GM19240 (cell line): Measurements from ENCODE around the gene ABHD12B.
"Not testable (repeated sequence)": the region's sequence is repeated elsewhere in the genome, so short reads cannot be mapped to it uniquely, and the experiment has no call there.

Experiments
- DNase-seq: peaks from one replicate; pipeline ENCODE4 v3.0.0; 2011; ENCODE audit warnings: low spot score; ENCODE audit not compliant: insufficient read length

ABHD12B gene

GRCh38 chr14:50892255-50892654 is 20.4 kb downstream of the ABHD12B start:
- DNase-seq, result no peak

GRCh38 chr14:50896421-50896820 is 24.6 kb downstream of the ABHD12B start:
- not testable (repeated sequence) for DNase-seq

GRCh38 chr14:50897005-50897404 is 25.2 kb downstream of the ABHD12B start:
- DNase-seq, result not testable (repeated sequence)

GRCh38 chr14:50897658-50898175 is 25.9 kb downstream of the ABHD12B start:
- DNase-seq, result no peak

GRCh38 chr14:50901361-50901760 is 29.5 kb downstream of the ABHD12B start:
- DNase-seq, result no peak

- no peak for DNase-seq
Measured at GRCh38 chr14:50904719-50905118, 32.9 kb downstream of the ABHD12B start.

- DNase-seq, result no peak
Measured at GRCh38 chr14:50906326-50907065, 34.6 kb downstream of the ABHD12B start.

GRCh38 chr14:50910495-50911420 is 38.9 kb downstream of the ABHD12B start:
- no peak for DNase-seq

GRCh38 chr14:50917449-50917848 is 45.6 kb downstream of the ABHD12B start:
- DNase-seq, result no peak

GRCh38 chr14:50919524-50919923 is 47.7 kb downstream of the ABHD12B start:
- not testable (repeated sequence) for DNase-seq

- no peak for DNase-seq
Measured at GRCh38 chr14:50920482-50921230, 48.8 kb downstream of the ABHD12B start.

- no peak for DNase-seq
Measured at GRCh38 chr14:50922803-50923202, 51.0 kb downstream of the ABHD12B start.

- no peak for DNase-seq
Measured at GRCh38 chr14:50924236-50924635, 52.4 kb downstream of the ABHD12B start.

- DNase-seq, result no peak
Measured at GRCh38 chr14:50924843-50925242, 53.0 kb downstream of the ABHD12B start.

- DNase-seq, result no peak
Measured at GRCh38 chr14:50926851-50927386, 55.1 kb downstream of the ABHD12B start.

- no peak for DNase-seq
Measured at GRCh38 chr14:50928002-50928635, 56.3 kb downstream of the ABHD12B start.

GRCh38 chr14:50929506-50929905 is 57.7 kb downstream of the ABHD12B start:
- DNase-seq, result no peak

GRCh38 chr14:50931559-50931958 is 59.7 kb downstream of the ABHD12B start:
- DNase-seq, result no peak

GRCh38 chr14:50932156-50932555 is 60.3 kb downstream of the ABHD12B start:
- no peak for DNase-seq

- DNase-seq, result no peak
Measured at GRCh38 chr14:50932592-50933495, 61.0 kb downstream of the ABHD12B start.
